UCSD-AML1 (cell line): ENCODE measurements around the gene METTL8.
"Not testable (repeated sequence)": the region's sequence is repeated elsewhere in the genome, so short reads cannot be mapped to it uniquely, and the experiment has no call there.

Experiments
- DNase-seq: peaks from one replicate; lab custom pipeline; 2025; ENCODE audit not compliant: unreplicated experiment; lab: John Stamatoyannopoulos, UW

Gene METTL8

DNA sequence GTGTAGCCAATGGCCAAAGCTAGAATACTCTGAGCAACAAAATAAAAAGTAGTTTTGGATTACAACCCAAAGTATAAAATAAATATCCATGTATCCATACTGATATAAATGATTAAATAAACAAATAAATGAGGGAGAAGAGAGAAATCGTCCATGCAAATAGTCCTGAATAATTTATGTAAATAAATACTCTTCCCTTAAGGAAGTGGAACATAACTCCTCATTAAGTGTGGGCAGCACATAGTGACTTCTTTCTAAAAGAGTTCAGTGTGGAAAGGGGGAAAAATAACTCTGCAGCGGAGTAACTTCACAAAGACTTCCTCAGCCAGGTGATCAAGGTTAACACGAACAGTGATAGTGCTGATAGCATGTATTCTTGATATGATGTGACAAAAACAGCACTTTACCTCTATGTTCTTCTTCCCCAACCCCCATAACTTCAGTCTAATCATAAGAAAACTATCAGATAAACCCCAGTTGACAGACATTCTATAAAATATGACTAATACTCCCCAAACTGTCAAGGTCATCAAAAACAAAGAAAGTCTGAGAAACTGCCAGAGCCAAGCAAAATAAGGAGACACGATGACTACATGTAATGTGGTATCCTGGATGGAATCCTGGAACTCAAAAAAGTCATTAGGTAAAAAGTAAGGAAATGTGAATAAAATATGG is 30.7 kb downstream of the METTL8 start:
- DNase-seq = no peak

GRCh38 chr2:171401947-171402346 is 31.8 kb downstream of the METTL8 start:
- no peak for DNase-seq

GRCh38 chr2:171400395-171400794 is 33.4 kb downstream of the METTL8 start:
- DNase-seq = no peak

- no peak for DNase-seq
Measured at GRCh38 chr2:171399292-171399691, 34.5 kb downstream of the METTL8 start.

DNA sequence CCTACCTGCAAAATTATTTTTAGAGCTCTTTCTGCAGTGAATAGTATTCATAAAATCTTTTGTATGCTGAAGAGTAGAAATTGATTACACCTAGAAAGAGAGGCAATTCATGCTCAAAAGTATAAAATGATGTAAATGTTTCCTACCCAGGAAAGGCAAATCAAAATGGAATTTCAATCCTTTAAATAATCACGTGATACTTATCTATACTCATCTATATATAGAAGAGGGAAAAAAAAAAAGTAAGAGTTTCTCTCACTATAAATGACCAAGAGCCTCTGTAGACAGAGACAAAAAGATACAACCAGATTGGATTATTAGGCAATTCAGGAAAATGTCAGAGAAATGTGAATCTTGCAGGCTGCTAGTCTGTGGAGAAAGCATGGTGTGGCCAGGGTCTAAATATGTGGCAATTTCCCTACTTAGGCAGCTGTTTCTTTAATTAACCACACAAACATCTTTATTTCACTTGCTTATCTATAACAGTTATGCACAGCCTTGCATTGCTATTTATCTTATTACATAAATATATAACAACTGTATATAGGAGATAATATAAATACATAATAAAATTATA is 39.5 kb downstream of the METTL8 start:
- DNase-seq = no peak

GRCh38 chr2:171393487-171393886 is 40.3 kb downstream of the METTL8 start:
- DNase-seq = no peak

GRCh38 chr2:171391532-171391931 is 42.3 kb downstream of the METTL8 start:
- no peak for DNase-seq

DNA sequence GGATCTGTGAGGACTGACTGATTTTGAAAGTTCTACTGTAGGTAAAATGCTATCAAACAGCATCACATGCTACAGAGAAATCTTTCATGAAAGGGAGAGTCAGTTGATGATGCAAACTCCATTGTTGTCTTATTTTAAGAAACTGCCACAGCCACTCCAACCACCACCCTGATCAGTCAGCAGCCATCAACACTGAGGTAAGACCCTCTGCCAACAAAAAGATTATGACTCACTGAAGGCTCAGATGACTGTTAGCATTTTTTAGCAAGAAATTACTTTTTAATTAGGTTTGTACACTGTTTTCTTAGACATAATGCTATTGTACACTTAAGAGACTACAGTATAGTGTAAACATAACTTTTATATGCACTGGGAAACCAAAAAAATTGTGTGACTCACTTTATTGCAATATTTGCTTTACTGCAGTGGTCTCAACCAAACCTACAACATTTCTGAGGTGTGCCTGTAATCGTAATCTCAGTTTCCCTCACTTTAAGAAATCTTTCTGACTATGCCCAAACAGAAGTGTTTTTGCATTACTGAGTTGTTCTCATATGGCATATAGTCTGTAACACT is 42.8 kb downstream of the METTL8 start:
- no peak for DNase-seq

GRCh38 chr2:171389780-171390179 is 44.0 kb downstream of the METTL8 start:
- DNase-seq = no peak

- no peak for DNase-seq
Measured at GRCh38 chr2:171389325-171389724, 44.5 kb downstream of the METTL8 start.

- no peak for DNase-seq
Measured at GRCh38 chr2:171387052-171387451, 46.7 kb downstream of the METTL8 start.

DNA sequence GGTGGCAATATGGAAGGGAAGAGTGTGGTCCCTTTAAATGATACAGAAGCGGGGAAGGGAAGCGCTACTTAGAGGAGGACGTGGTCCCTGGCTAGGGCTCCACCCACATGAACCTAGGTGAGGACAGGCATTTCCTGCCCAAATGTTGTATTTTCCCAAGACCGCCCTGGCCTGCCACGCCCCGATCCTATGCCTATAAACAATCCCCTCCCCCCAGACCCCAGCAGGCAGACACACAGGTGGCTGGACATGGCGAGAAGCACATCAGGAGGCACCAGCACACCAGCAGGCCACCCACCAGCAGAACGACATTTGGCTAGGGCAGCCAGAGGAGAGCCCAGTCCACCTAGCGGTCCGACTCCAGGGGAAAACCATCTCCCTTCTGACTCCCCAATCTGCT is 47.2 kb downstream of the METTL8 start:
- DNase-seq = no peak

DNA sequence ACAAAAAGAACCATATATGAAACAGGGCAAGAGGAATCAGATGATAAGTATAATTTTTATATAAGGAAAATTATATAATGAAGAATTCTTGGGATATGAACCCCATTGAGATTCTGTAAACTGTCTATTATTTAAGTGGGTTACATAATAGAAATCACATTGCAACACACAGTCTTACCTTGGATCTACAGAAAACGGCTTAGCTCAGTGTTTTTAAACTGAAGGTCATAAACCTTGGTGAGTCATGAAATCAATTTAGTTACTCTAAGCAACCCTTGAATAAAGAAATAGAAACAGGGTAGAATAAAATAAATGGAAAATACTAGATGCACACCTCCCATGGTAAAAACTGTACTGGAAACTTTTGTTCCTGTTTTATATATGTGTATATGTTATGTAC is 50.7 kb downstream of the METTL8 start:
- no peak for DNase-seq

DNA sequence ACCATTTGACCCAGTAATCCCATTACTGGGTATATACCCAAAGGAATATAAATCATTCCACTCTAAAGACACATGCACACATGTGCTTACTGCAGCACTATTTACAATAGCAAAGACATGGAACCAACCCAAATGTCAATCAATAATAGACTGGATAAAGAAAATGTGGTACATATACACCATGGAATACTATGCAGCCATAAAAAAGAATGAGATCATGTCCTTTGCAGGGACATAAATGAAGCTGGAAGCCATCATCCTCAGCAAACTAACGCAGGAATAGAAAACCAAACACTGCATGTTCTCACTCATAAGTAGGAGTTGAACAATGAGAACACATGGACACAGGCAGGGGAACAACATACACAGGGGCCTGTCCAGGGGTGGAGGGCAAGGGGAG is 51.6 kb downstream of the METTL8 start:
- DNase-seq = not testable (repeated sequence)

DNA sequence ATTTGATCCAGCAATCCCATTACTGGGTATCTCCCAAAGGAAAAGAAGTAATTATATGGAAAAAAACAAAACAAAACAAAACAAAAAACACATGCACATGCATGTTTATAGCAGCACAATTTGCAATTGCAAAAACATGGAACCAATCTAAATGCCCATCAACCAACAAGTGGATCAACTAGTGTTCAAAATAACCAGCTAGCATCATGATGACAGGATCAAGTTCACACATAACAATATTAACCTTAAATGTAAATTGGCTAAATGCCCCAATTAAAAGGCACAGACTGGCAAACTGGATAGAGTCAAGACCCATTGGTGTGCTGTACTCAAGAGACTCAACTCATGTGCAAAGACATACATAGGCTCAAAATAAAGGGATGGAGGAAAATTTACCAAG is 55.9 kb downstream of the METTL8 start:
- DNase-seq = not testable (repeated sequence)

DNA sequence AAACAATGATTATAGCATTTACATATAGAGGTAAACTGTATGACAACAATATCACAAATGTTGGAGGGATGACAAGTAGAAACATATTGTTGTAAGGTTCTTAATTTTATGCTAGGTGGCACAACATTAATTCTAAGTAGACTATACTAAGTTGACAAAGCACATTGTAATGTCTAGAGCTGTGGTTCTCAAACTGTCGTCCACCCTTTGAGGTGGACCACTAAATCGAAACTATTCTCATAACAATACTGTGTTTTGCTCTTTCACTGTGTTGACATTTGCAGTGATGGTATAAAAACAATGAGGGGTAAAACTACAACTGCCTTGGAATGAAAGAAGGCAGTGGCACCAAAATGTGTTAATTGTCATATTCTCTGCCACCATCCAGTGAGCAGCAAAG is 66.1 kb downstream of the METTL8 start:
- no peak for DNase-seq

GRCh38 chr2:171365778-171366177 is 68.0 kb downstream of the METTL8 start:
- no peak for DNase-seq

GRCh38 chr2:171365232-171365631 is 68.6 kb downstream of the METTL8 start:
- DNase-seq = no peak

GRCh38 chr2:171362396-171362795 is 71.4 kb downstream of the METTL8 start:
- DNase-seq = no peak

GRCh38 chr2:171360905-171361304 is 72.9 kb downstream of the METTL8 start:
- no peak for DNase-seq

GRCh38 chr2:171353746-171354145 is 80.0 kb downstream of the METTL8 start:
- not testable (repeated sequence) for DNase-seq

- DNase-seq = no peak
Measured at GRCh38 chr2:171348056-171348455, 85.7 kb downstream of the METTL8 start.

GRCh38 chr2:171347591-171348032 is 86.2 kb downstream of the METTL8 start:
- DNase-seq = no peak
